Measurements from ENCODE around the gene SPEF1.
A peak's percentile ranks its signal among the peaks of the same experiment; 100 is the strongest.

Gene SPEF1

DNA sequence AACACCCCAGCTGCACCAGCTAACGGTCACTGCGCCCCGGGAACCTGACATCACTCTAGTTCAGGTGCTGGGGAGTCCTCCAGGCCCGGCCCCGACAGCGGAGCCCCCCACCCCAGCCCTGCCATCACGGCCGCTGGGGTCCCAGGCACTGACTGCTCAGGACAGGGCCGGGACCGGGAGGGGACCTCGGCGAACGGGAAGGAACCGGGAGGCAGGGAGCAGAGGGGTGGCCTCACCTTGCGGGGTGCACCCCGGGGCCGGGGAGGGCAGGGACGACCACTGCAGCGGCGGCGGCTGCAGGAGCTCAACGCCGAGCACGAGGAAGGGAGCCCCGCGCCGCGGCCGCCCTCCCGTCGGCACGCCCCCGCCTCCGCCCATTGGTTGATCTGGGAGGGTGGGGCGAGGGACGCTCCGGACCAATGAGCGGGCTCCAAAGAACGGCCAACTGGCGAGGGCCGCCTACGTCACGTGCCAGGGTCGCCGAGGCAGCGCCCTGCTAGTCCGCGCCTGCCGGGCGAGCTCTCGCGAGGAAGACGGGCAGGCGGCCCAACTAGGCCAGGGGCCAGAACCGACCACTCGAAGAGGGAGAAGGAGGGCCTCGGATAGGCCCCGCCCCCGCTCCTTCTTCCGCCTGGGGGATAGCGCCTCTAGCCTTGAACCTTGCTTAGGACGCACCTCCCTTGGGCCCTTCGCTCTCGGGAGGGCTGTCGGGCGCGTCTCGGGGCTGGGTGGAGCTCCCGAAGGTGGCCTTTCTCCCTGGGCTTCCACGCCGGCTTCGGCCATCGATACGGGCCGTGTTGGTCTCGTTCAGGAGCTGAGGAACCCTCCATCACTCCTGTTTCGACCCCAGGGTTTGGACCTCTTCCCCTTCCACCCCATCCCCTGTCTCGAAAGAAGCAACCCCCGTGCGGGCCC lies 13.6 kb downstream of the SPEF1 start, which contains the start of gene ADISSP:
Gene ADISSP (minus strand): TSS at position 327 of the 915 bp plus-strand sequence. CDS start 7,653 bp downstream, outside the sequence.
- H3K79me2 ChIP-seq (ENCODE audit: control insufficient read depth, low read length), result peaks cover 42% of the 10 kb centered on the region
- H3K27ac ChIP-seq (ENCODE audit: low read depth, low read length), result peak within 1 kb of the TSS; percentile 47
- peaks cover 6% of the 10 kb centered on the region for H3K36me3 ChIP-seq (ENCODE audit: control insufficient read depth, low read length)
- peaks cover 29% of the 10 kb centered on the region for H3K4me1 ChIP-seq (ENCODE audit: control insufficient read depth, low read length)
- peaks cover 5% of the 10 kb centered on the region for H3F3A ChIP-seq (ENCODE audit: control insufficient read depth, insufficient read depth)
- H3K27me3 ChIP-seq (ENCODE audit: control insufficient read depth, low read length), result no peaks in the 10 kb centered on the region
- peak within 1 kb of the TSS; percentile 99 for H3K4me3 ChIP-seq (ENCODE audit: low read length)
- peak within 1 kb of the TSS; percentile 100 for H3K4me2 ChIP-seq (ENCODE audit: low read length)
- H4K20me1 ChIP-seq (ENCODE audit: control insufficient read depth, insufficient read depth, low read depth, low read length), result peaks cover 8% of the 10 kb centered on the region; the same call in 1 of the 2 replicates
- H3K9me3 ChIP-seq (ENCODE audit: control insufficient read depth, insufficient read depth, low read length), result no peaks in the 10 kb centered on the region
- H3K9me2 ChIP-seq (replicated peaks; ENCODE audit: control insufficient read depth, low read length), result no peaks in the 10 kb centered on the region
- TF ChIP-seq EZH2phosphoT487 (IDR thresholded peaks at IDR 0.05; ENCODE audit: borderline replicate concordance, low read length) (no peak), CTCF (IDR thresholded peaks at IDR 0.05; ENCODE audit: low read depth, low read length, poor library complexity, severe bottlenecking) (peak; percentile 48)

DNA sequence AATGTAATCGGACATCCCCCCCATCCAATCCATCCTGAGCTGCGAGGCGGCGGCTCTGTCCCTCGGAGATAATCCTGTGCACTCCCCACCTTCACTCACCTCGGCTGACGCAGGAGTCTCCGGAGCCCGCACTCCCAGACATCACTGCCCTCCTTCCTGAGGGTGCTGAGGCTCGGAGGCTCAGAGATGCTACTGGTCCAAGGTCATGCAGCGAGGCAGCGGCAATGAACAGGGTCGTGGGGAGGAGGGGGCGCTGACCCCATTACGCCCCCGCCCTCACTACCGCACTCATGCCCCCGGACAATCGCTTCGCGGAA lies 14.2 kb downstream of the SPEF1 start:
- Histone ChIP-seq H3K4me1 (ENCODE audit: control insufficient read depth, low read length) (peaks cover 29% of the 10 kb centered on the region), H4K20me1 (ENCODE audit: control insufficient read depth, insufficient read depth, low read depth, low read length) (peaks cover 8% of the 10 kb centered on the region; the same call in 1 of the 2 replicates), H3K79me2 (ENCODE audit: control insufficient read depth, low read length) (peaks cover 42% of the 10 kb centered on the region), H3K36me3 (ENCODE audit: control insufficient read depth, low read length) (peaks cover 6% of the 10 kb centered on the region), H3K9me2 (replicated peaks; ENCODE audit: control insufficient read depth, low read length) (no peaks in the 10 kb centered on the region), H3K27ac (ENCODE audit: low read depth, low read length) (no peak overlapping the region), H3K9me3 (ENCODE audit: control insufficient read depth, insufficient read depth, low read length) (no peaks in the 10 kb centered on the region), H3K4me2 (ENCODE audit: low read length) (peak overlapping the region; percentile 100), H3K27me3 (ENCODE audit: control insufficient read depth, low read length) (no peaks in the 10 kb centered on the region), H3F3A (ENCODE audit: control insufficient read depth, insufficient read depth) (peaks cover 5% of the 10 kb centered on the region), H3K4me3 (ENCODE audit: low read length) (peak overlapping the region; percentile 99)
- TF ChIP-seq EZH2phosphoT487 (IDR thresholded peaks at IDR 0.05; ENCODE audit: borderline replicate concordance, low read length) (no peak), CTCF (IDR thresholded peaks at IDR 0.05; ENCODE audit: low read depth, low read length, poor library complexity, severe bottlenecking) (no peak)

GRCh38 chr20:3766422-3767109 lies 14.7 kb downstream of the SPEF1 start:
- no peaks in the 10 kb centered on the region for H3K9me2 ChIP-seq (replicated peaks; ENCODE audit: control insufficient read depth, low read length)
- H3K4me3 ChIP-seq (ENCODE audit: low read length), result peak overlapping the region; percentile 99
- peaks cover 8% of the 10 kb centered on the region; the same call in 1 of the 2 replicates for H4K20me1 ChIP-seq (ENCODE audit: control insufficient read depth, insufficient read depth, low read depth, low read length)
- TF ChIP-seq CTCF (IDR thresholded peaks at IDR 0.05; ENCODE audit: low read depth, low read length, poor library complexity, severe bottlenecking), result no peak
- TF ChIP-seq EZH2phosphoT487 (IDR thresholded peaks at IDR 0.05; ENCODE audit: borderline replicate concordance, low read length), result no peak
- peaks cover 5% of the 10 kb centered on the region for H3F3A ChIP-seq (ENCODE audit: control insufficient read depth, insufficient read depth)
- no peaks in the 10 kb centered on the region for H3K27me3 ChIP-seq (ENCODE audit: control insufficient read depth, low read length)
- H3K9me3 ChIP-seq (ENCODE audit: control insufficient read depth, insufficient read depth, low read length), result no peaks in the 10 kb centered on the region
- H3K36me3 ChIP-seq (ENCODE audit: control insufficient read depth, low read length), result peaks cover 6% of the 10 kb centered on the region
- peak overlapping the region; percentile 100 for H3K4me2 ChIP-seq (ENCODE audit: low read length)
- H3K4me1 ChIP-seq (ENCODE audit: control insufficient read depth, low read length), result peaks cover 29% of the 10 kb centered on the region
- H3K27ac ChIP-seq (ENCODE audit: low read depth, low read length), result no peak overlapping the region
- peaks cover 43% of the 10 kb centered on the region for H3K79me2 ChIP-seq (ENCODE audit: control insufficient read depth, low read length)

Measured in DOHH2 (cell line).